K562 (cell line): ENCODE measurements around the gene FBXO44. TPM values are rescaled to one million over a fixed set of nuclear protein-coding genes. Genes with fewer than 3 reads are reported as not detected.

Source experiments
- BACH1 ChIP-seq: fragments of 200-800 bp; sonication (Bioruptor generic); IDR thresholded peaks from 2 replicates; pipeline ENCODE4 v1.6.1; 2016; ENCODE audit warnings: missing genetic modification characterization, missing compliant biosample characterization
- CEBPG ChIP-seq, 3 experiments: fragments of 200-800 bp in 1 of 3; sonication (Bioruptor generic) in 1 of 3; sonication (generic) in 1 of 3; formaldehyde crosslinking in 1 of 3; IDR thresholded peaks in 2 of 3; conservative IDR thresholded peaks in 1 of 3; 2 replicates each; pipeline versions ENCODE4 v1.6.1 to v1.8.0; 2016 to 2022; ENCODE audit warnings: missing compliant biosample characterization in 2 of 3, missing genetic modification characterization in 2 of 3, mild to moderate bottlenecking in 1 of 3, missing genetic modification reagents in 1 of 3
- FOXM1 ChIP-seq, 2 experiments: fragments of 450-650 bp in 1 of 2; sonication (generic) in 1 of 2; formaldehyde crosslinking in 1 of 2; IDR thresholded peaks; 2 replicates each; pipeline versions ENCODE4 v1.6.1 to v1.9.0; 2017 to 2022; ENCODE audit warnings: low read depth in 2 of 2, mild to moderate bottlenecking in 2 of 2, missing genetic modification reagents in 1 of 2, moderate library complexity in 1 of 2
- LARP7 ChIP-seq: fragments of 450-650 bp; IDR thresholded peaks from 2 replicates; pipeline ENCODE4 v1.6.1; 2016
- RAD51 ChIP-seq: fragments of 450-650 bp; IDR thresholded peaks from 2 replicates; pipeline ENCODE4 v1.7.1; 2016; ENCODE audit warnings: low read depth, mild to moderate bottlenecking, borderline replicate concordance
- RBM14 ChIP-seq: fragments of 200-400 bp; formaldehyde crosslinking; IDR thresholded peaks from 2 replicates; pipeline ENCODE4 v1.6.1; 2018; ENCODE audit warnings: low read depth, mild to moderate bottlenecking, low read length, moderate library complexity, borderline replicate concordance; ENCODE audit not compliant: insufficient read depth
- RERE ChIP-seq: sonication (generic); formaldehyde crosslinking; IDR thresholded peaks from 2 replicates; pipeline ENCODE4 v1.8.0; 2023; ENCODE audit warnings: missing genetic modification reagents, mild to moderate bottlenecking, borderline replicate concordance
- RHOXF2B ChIP-seq: fragments of 250-450 bp; sonication (Bioruptor Pico); conservative IDR thresholded peaks from 2 replicates; pipeline ENCODE4 v1.5.1; 2021
- TBL1XR1 ChIP-seq, 2 experiments: IDR thresholded peaks; 2 replicates each; pipeline ENCODE4 v1.6.1; 2012; ENCODE audit warnings: improper control_type of control experiment in 2 of 2, low read length in 2 of 2, mild to moderate bottlenecking in 1 of 2
- TCF7L2 ChIP-seq: fragments of 150-350 bp; IDR thresholded peaks from 2 replicates; pipeline ENCODE4 v1.6.1; 2016; ENCODE audit warnings: low read depth, mild to moderate bottlenecking, low read length, moderate library complexity
- THAP12 ChIP-seq: fragments of 250-450 bp; sonication (Bioruptor Pico); IDR thresholded peaks from 2 replicates; pipeline ENCODE4 v1.9.0; 2021; ENCODE audit warnings: mild to moderate bottlenecking, inconsistent platforms
- ZNF785 ChIP-seq: fragments of 250-450 bp; sonication (Bioruptor Pico); IDR thresholded peaks from 2 replicates; pipeline ENCODE4 v1.4.0; 2020; ENCODE audit warnings: mild to moderate bottlenecking
- polyA plus RNA-seq, 8 experiments: library from polyadenylated mRNA; depleted of rRNA in 4 of 8; stranded (reverse) in 5 of 8; unstranded in 3 of 8; fragments of >200 nt; fragmentation: Nextera tagmentation in 2 of 8; fragmentation: Illumina TruSeq in 1 of 8; extraction: Ambion mirVana in 2 of 8; extraction: Trizol in 1 of 8; gene quantifications; 2 replicates each; pipeline versions ENCODE4 v1.2.1 to v1.2.3, GENCODE V29; 2011 to 2014; ENCODE audit warnings: inconsistent platforms in 1 of 8, missing spikeins in 1 of 8
- total RNA-seq, 7 experiments: library from RNA; depleted of rRNA in 6 of 7; stranded (reverse); fragments of >200 nt in 6 of 7; fragmentation: Illumina TruSeq in 2 of 7; extraction: Trizol in 2 of 7; gene quantifications; 2 replicates each; pipeline versions ENCODE4 v1.2.1 to v1.2.3, GENCODE V29; 2011 to 2021; ENCODE audit warnings: low replicate concordance in 1 of 7
- TF ChIP-seq, protein P1 (sequence below), 2 experiments: IDR thresholded peaks; 2 replicates each; pipeline ENCODE4 v1.6.1; 2012; ENCODE audit warnings: improper control_type of control experiment in 2 of 2, low read depth in 2 of 2, low read length in 2 of 2, borderline replicate concordance in 1 of 2

Gene FBXO44
- total and polyA plus RNA-seq, 9 of the 15 experiments (the other 6 are each of a cell fraction or from before 2014, with no cell fraction given) = 0.69 to 20.9 (median 6.7) TPM

DNA sequence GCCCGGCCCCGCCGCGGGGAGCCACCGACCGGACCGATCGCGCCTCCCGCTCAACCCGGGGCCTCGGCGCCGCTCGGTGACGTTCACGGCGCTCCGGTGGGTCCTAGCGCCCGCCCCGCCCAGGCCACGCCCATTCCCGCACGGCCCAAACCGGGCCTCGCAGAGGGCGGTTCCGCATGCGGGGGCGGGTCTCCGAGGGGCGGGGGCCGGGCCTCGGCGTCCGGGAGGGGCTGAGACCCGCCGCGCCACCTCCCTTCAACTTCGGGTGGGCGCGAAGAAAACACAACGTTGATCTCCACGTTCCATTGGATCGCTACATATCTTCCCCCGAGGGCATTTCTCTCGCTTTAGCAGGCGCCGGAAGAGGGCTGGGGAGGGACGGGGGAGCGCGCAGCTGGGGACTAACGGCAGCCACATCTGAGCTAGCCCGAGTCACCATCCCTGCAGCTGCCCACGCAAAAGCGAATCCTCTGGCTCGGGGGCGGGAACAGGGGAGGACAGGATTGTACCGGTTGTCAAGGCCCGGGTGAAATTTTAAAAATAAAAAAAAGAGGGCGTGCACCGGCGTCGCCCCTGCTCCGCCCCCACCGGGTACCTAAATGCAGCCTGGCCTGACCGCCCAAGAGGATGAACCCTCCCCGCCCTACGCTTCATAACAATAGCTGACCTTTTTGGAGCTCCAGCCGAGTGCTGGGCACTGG lies 26.5 kb downstream of the FBXO44 start, which contains the start of gene MAD2L2 (continued):
- TF ChIP-seq RERE (CRISPR knock-in tag) (no peak), ZNF785 (CRISPR knock-in tag) (no peak), RBM14 (0 out of 2 replicates have a peak, but pooled peaks have one; percentile 9), BACH1 (tag) (no peak), FOXM1 (IDR thresholded peaks at IDR 0.05; ENCODE audit: low read depth) (peak; percentile 26; the same call in 1 of the 2 replicates), FOXM1 (CRISPR knock-in tag; IDR thresholded peaks at IDR 0.05; ENCODE audit: low read depth) (no peak), TCF7L2 (peak; percentile 5; the same call in 1 of the 2 replicates), RAD51 (no peak), TBL1XR1 (IDR thresholded peaks at IDR 0.05; ENCODE audit: low read length in 2 of 2) (peak in 1 of 2 experiments; percentile 28; a peak in 1 of 4 replicates), RHOXF2B (CRISPR knock-in tag) (no peak), THAP12 (peak; percentile 16; the same call in 1 of the 2 replicates), CEBPG (CRISPR knock-in tag; IDR thresholded peaks at IDR 0.05) (no peak), CEBPG (tag; conservative IDR thresholded peaks at IDR 0.05 in 1 of 2, IDR thresholded peaks at IDR 0.05 in 1 of 2) (no peak), LARP7 (no peak)
- TF ChIP-seq, protein P1, sequence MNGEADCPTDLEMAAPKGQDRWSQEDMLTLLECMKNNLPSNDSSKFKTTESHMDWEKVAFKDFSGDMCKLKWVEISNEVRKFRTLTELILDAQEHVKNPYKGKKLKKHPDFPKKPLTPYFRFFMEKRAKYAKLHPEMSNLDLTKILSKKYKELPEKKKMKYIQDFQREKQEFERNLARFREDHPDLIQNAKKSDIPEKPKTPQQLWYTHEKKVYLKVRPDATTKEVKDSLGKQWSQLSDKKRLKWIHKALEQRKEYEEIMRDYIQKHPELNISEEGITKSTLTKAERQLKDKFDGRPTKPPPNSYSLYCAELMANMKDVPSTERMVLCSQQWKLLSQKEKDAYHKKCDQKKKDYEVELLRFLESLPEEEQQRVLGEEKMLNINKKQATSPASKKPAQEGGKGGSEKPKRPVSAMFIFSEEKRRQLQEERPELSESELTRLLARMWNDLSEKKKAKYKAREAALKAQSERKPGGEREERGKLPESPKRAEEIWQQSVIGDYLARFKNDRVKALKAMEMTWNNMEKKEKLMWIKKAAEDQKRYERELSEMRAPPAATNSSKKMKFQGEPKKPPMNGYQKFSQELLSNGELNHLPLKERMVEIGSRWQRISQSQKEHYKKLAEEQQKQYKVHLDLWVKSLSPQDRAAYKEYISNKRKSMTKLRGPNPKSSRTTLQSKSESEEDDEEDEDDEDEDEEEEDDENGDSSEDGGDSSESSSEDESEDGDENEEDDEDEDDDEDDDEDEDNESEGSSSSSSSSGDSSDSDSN (IDR thresholded peaks at IDR 0.05; ENCODE audit: borderline replicate concordance in 1 of 2, low read depth in 2 of 2, low read length in 2 of 2) = 0 out of 4 replicates have a peak, but pooled peaks of 1 of the 2 experiments have one; percentile 31
